Mucosa of descending colon (tissue), 3 donors: ENCODE results near the gene EMP2. TPM values are rescaled to one million over a fixed set of nuclear protein-coding genes. Genes with fewer than 3 reads are reported as not detected.
A peak's percentile ranks its signal among the peaks of the same experiment; 100 is the strongest.

Experiments
- ATAC-seq: fragments of 200-7000 bp; cut with Tn5 transposase; one replicate; pipeline ENCODE4 v1.9.1; 2020; ENCODE audit warnings: mild to moderate bottlenecking, moderate library complexity
- DNase-seq, 3 donors: peaks; one replicate each; pipeline ENCODE4 v3.0.0-alpha.2; 2020
- H3K36me3 ChIP-seq: fragments of 200-600 bp; one replicate; pipeline ENCODE4 v1.8.0; 2021; ENCODE audit warnings: low read depth, mild to moderate bottlenecking
- H3K4me1 ChIP-seq: fragments of 200-600 bp; one replicate; pipeline ENCODE4 v1.8.0; 2021; ENCODE audit warnings: low read depth, mild to moderate bottlenecking
- H3K4me3 ChIP-seq: fragments of 200-600 bp; one replicate; pipeline ENCODE4 v1.8.0; 2021; ENCODE audit warnings: mild to moderate bottlenecking
- H3K9me3 ChIP-seq: fragments of 200-600 bp; one replicate; pipeline ENCODE4 v1.8.0; 2021; ENCODE audit warnings: mild to moderate bottlenecking
- intact Hi-C, 2 donors: fragments of 100-400 bp; cut with DNase I in 1 of 2; cut with micrococcal nuclease in 1 of 2; formaldehyde crosslinking; loops; one replicate each; pipeline versions ENCODE4 v1.11.0 to v1.11.1; 2022; cut with DNase I, micrococcal nuclease
- total RNA-seq, 3 donors: library from RNA; stranded (reverse); fragmentation: NEBNext Ultra II Directional in 2 of 3; extraction: Animal tissue kit (Norgen Biotek cat#: 25700) in 2 of 3; gene quantifications; one replicate each; pipeline versions ENCODE4 v1.2.1 to v1.2.4, GENCODE V29; 2021 to 2023
- TF ChIP-seq, protein P1 (sequence below): fragments of 200-600 bp; IDR thresholded peaks from one replicate; pipeline ENCODE4 v1.8.0; 2022; ENCODE audit warnings: antibody characterized with exemption, mild to moderate bottlenecking
- donor health status: DM: no; HTN: no; CAD: no; lungs with moderate emphysema.
- donor health status: DM: no; HTN: no; CAD: no.
- donor health status: DM: no; HTN: yes; CAD: no.

The EMP2 gene
- total RNA-seq, 3 donors from 2014 or later, result 73.0 to 92.9 (median 84.3) TPM

DNA sequence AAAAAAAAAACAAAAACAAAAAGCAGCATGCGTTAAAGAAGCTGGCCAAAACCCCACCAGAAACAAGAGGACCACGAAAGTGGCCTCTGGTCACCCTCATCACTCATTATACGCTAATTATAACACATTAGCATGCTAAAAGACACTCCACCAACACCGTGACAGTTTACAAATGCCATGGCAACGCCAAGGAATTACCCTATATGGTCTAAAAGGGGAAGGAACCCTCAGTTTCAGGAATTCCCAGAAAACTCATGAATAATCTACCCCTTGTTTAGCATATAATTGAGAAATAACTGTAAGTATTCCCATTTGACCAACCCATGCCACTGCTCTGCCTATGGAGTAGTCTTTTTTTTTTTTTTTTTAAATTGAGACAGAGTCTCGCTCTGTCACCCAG lies 77.6 kb downstream of the EMP2 start:
- Histone ChIP-seq H3K4me3 (no peak overlapping the region), H3K4me1 (no peaks in the 10 kb centered on the region), H3K36me3 (no peaks in the 10 kb centered on the region), H3K9me3 (no peaks in the 10 kb centered on the region)
- ATAC-seq, result no peak
- intact Hi-C loops, result no loop called here
- TF ChIP-seq, protein P1, sequence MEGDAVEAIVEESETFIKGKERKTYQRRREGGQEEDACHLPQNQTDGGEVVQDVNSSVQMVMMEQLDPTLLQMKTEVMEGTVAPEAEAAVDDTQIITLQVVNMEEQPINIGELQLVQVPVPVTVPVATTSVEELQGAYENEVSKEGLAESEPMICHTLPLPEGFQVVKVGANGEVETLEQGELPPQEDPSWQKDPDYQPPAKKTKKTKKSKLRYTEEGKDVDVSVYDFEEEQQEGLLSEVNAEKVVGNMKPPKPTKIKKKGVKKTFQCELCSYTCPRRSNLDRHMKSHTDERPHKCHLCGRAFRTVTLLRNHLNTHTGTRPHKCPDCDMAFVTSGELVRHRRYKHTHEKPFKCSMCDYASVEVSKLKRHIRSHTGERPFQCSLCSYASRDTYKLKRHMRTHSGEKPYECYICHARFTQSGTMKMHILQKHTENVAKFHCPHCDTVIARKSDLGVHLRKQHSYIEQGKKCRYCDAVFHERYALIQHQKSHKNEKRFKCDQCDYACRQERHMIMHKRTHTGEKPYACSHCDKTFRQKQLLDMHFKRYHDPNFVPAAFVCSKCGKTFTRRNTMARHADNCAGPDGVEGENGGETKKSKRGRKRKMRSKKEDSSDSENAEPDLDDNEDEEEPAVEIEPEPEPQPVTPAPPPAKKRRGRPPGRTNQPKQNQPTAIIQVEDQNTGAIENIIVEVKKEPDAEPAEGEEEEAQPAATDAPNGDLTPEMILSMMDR, result no peak
- DNase-seq, result no peak

DNA sequence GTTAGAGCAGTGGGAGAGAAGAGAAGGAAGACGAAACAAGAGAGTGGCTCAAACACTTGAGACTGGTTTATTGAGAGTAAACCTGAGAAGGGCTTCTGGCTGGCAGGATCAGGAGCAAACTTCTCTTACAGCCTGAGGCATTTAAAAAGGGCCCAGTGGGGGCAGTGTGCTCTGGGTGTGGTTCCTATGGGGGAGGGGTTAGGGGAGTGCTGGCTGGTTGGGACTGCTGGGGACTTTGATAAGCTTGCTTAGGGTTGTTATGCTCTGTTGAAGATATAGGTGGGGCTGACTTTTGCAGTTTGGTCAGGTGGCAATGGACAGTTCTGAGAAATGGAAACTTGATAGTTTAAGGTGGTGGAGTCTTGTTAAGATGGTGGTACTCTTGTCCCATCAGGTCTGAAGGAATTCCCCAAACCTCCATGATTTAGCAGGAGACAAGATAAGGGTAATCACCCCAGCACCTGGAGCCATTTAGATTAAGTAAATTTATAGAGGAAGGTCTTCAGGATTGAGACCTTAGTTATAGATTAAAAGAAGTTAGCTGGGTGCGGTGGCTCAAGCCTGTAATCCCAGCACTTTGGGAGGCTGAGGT lies 79.3 kb downstream of the EMP2 start:
- no peaks in the 10 kb centered on the region for H3K9me3 ChIP-seq
- H3K4me3 ChIP-seq, result no peak overlapping the region
- TF ChIP-seq, protein P1, result no peak
- intact Hi-C loops, result no loop called here
- DNase-seq (no peak), ATAC-seq (peak; percentile 66)
- H3K36me3 ChIP-seq, result no peaks in the 10 kb centered on the region
- no peaks in the 10 kb centered on the region for H3K4me1 ChIP-seq

DNA sequence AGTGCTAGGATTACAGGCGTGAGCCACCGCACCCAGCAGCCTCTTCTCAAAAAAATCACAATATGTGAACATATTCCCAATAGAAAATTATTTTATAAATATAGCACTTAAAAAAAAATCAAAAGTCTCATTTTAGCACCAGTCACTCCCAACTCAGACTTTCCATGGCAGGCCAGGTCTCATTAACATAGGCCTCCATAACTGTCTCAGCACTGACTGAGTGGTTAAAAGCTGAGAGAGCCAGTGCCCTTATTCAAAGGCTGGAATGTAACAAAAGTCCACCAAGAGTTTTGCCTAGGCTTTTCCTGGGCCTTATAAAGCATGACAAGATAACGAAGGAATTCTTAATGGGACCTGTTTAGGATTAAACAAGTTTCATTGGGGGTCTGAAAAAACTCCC lies 79.8 kb downstream of the EMP2 start:
- Histone ChIP-seq H3K36me3 (no peaks in the 10 kb centered on the region), H3K4me3 (no peak overlapping the region), H3K9me3 (peaks cover under 1% of the 10 kb centered on the region), H3K4me1 (no peaks in the 10 kb centered on the region)
- ATAC-seq (no peak), DNase-seq (no peak)
- intact Hi-C loops, result no loop called here
- TF ChIP-seq, protein P1, result no peak

DNA sequence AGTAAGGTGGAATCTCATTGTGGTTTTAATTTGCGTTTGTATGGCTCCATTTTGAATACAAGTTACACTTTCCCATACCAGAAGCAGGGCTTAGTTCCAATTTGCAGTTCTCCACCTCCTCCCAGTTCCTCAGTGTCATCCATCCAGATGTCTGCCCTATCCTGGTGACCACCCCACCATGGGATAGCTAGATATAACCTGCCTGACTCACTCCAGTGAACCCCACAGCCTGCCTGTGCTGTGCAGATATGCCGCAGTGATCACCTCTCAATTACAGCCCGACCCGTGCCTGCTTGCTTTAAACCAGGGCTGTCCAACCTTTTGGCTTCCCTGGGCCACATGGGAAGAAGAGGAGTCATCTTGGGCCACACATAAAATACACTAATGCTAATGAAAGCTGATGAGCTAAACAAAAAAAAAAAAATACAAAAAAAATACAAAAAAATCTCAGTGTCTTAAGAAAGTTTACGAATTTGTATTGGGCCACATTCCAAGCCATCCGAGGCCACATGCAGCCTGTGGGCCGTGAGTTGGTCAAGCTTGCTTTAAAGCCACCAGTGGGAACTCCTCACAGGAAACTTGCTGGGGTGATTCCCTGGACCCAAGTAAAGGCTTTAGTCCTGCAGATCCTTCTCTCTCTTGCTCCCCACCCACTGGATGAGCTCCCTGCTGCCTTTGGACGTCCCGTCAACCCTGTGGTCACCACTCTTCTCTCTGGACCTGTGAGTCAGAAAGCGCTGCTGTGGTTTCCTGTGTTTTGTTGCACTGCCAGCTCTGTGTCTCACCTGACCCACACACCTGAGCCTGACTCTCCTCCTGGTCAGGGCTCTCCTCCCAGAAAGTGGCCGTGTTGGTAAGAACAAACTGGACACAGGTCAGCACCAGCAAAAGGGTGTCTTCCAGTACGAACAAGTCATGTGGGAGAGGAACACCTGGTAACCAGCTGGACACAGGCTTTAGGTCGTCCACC lies 83.0 kb downstream of the EMP2 start:
- TF ChIP-seq, protein P1, result no peak
- H3K4me3 ChIP-seq, result no peak overlapping the region
- no peaks in the 10 kb centered on the region for H3K36me3 ChIP-seq
- H3K4me1 ChIP-seq, result no peaks in the 10 kb centered on the region
- no peak for ATAC-seq
- DNase-seq, result no peak
- intact Hi-C loops, result no loop called here
- peaks cover 8% of the 10 kb centered on the region for H3K9me3 ChIP-seq

DNA sequence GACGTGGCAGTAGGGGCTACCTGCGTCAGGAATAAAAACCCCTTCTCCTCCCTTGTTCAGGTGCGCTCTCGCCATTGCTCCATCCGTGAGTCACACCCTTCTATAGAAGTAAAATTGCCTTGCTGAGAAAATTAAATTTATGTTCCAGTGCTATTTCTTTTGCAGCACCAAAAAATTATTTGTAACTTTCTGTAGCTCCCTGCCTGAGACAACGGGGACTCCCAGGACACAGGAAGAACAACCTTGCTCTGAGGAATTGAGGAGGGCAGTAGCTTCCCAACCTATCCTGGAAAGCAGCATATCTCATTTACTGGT lies 85.4 kb downstream of the EMP2 start:
- Histone ChIP-seq H3K9me3 (peaks cover 8% of the 10 kb centered on the region), H3K4me3 (no peak overlapping the region), H3K4me1 (no peaks in the 10 kb centered on the region), H3K36me3 (no peaks in the 10 kb centered on the region)
- TF ChIP-seq, protein P1, result no peak
- intact Hi-C loops, result no loop called here
- DNase-seq (no peak), ATAC-seq (no peak)
